Tibial nerve (tissue), 4 donors: ENCODE measurements around the gene EIF2A. TPM values are rescaled to one million over a fixed set of nuclear protein-coding genes. Genes with fewer than 3 reads are reported as not detected.
"Not testable (repeated sequence)": the region's sequence is repeated elsewhere in the genome, so short reads cannot be mapped to it uniquely, and the experiment has no call there.

Source experiments
- DNase-seq, 2 donors: peaks; one replicate each; pipeline ENCODE4 v3.0.0-alpha.2; 2019; ENCODE audit warnings: low spot score in 2 of 2
- H3K27ac ChIP-seq, 4 donors: fragments of 200-600 bp; sonication (generic) in 3 of 4; one replicate each; pipeline ENCODE4 v1.5.1; 2017 to 2019; ENCODE audit warnings: mild to moderate bottlenecking in 1 of 4
- H3K27me3 ChIP-seq, 2 donors: fragments of 200-600 bp; sonication (generic) in 1 of 2; one replicate each; pipeline versions ENCODE4 v1.5.1 to v1.6.0; 2017 to 2019
- H3K36me3 ChIP-seq, 3 donors: fragments of 200-600 bp; sonication (generic); one replicate each; pipeline ENCODE4 v1.5.1; 2018 to 2019
- H3K4me1 ChIP-seq, 4 donors: fragments of 200-600 bp; sonication (generic) in 3 of 4; one replicate each; pipeline ENCODE4 v1.5.1; 2017 to 2019
- H3K4me3 ChIP-seq, 4 donors: fragments of 200-600 bp; sonication (generic) in 3 of 4; one replicate each; pipeline ENCODE4 v1.5.1; 2017 to 2019; ENCODE audit warnings: mild to moderate bottlenecking in 1 of 4, moderate library complexity in 1 of 4
- H3K9me3 ChIP-seq, 4 donors: fragments of 200-600 bp; sonication (generic) in 3 of 4; one replicate each; pipeline ENCODE4 v1.5.1; 2017 to 2019
- EP300 ChIP-seq, 2 donors: sonication (generic); formaldehyde crosslinking; IDR thresholded peaks; one replicate each; pipeline ENCODE4 v1.6.1; 2017; ENCODE audit warnings: antibody characterized with exemption in 2 of 2, mild to moderate bottlenecking in 1 of 2
- POLR2A ChIP-seq, 2 donors: fragments of 450-650 bp; IDR thresholded peaks; one replicate each; pipeline ENCODE4 v1.6.1; 2017; ENCODE audit warnings: antibody characterized with exemption in 2 of 2, mild to moderate bottlenecking in 2 of 2, moderate library complexity in 2 of 2
- WGBS, 2 donors: methylation state at CpG; one replicate each; pipeline ENCODE4 v1.1.5; 2018; 5-methylcytosine and 5-hydroxymethylcytosine counted together
- total RNA-seq, 4 donors: library from RNA; depleted of rRNA; stranded (reverse); fragments of >200 nt; gene quantifications; one replicate each; pipeline ENCODE4 v1.1.0, GENCODE V29; 2016
- TF ChIP-seq, protein P1 (sequence below), 5 experiments: fragments of 200-600 bp in 3 of 5; fragments of 450-650 bp in 2 of 5; sonication (generic) in 3 of 5; IDR thresholded peaks; one replicate each; pipeline ENCODE4 v1.5.1; 2016 to 2019; ENCODE audit warnings: antibody characterized with exemption in 5 of 5, mild to moderate bottlenecking in 3 of 5, moderate library complexity in 2 of 5

EIF2A gene
- 100 to 1,000 TPM in 2 of 4 donors, 10 to 100 TPM in 2; 84.7 to 103 (median 100) TPM for total RNA-seq

DNA sequence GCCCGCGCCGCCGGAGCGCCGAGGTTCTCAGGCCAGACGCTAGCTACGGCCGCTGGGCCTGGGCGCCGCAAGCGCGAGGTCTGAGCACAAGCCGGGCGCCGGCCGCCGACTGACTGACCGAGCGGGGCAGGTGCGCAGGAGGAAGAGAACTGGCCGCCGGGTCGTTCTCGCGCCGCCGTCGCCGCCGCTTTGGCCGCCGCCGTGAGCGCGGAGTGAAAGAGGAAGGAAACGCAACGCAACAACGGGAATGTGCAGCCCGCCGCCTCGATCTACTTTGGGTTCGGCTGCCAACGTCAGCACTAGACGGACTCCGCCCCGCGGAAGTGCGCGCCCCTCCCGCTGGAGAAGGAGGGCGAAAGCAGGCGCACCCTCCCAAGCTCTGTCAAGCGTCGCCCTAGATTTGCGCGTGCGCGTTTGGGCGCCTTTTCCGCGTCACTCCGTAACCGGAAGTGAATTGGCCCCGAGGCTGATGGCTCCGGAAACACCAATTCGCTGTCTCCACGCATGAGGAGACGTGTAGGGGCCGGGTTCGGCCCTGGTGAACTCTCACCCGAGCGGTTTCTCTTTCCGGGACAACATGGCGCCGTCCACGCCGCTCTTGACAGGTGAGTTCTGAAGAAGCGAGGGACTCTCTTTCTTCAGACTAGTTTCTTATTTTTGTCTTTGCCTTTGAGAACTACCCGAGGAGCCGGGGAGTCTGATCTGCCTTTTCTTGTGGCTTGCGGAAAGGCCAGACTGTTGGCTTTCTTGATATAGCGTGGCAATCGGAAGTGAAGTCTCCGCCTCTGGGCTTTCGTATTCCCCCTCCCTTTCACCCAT is at the start of gene EIF2A, which contains the start of gene SERP1:
EIF2A (plus strand) TSS at position 562 of the 819 bp plus-strand sequence; CDS start at position 578, 16 bp downstream.
SERP1 (minus strand) TSS at position 271 of the 819 bp plus-strand sequence. CDS start 361 bp downstream, outside the sequence.
- peak; percentile 93 to 96 for DNase-seq
- no peaks in the 10 kb centered on the region for H3K27me3 ChIP-seq
- H3K27ac ChIP-seq: peak within 1 kb of the TSS; percentile 98 to 100 (median 98)
- H3K4me3 ChIP-seq: peak within 1 kb of the TSS; percentile 85 to 97 (median 92)
- WGBS, 2 donors: 0 to 1% methylated on average over 59 to 68 of the region's 86 CpGs
- peaks cover 4 to 74% (median 13%) of the 10 kb centered on the region in 4 donors for H3K4me1 ChIP-seq
- peaks cover 0 to 3% (median 0%) of the 10 kb centered on the region in 3 donors for H3K36me3 ChIP-seq
- TF ChIP-seq EP300 (IDR thresholded peaks at IDR 0.05): peak; percentile 99
- peak; percentile 91 to 98 for TF ChIP-seq POLR2A (IDR thresholded peaks at IDR 0.05)
- TF ChIP-seq, protein P1, sequence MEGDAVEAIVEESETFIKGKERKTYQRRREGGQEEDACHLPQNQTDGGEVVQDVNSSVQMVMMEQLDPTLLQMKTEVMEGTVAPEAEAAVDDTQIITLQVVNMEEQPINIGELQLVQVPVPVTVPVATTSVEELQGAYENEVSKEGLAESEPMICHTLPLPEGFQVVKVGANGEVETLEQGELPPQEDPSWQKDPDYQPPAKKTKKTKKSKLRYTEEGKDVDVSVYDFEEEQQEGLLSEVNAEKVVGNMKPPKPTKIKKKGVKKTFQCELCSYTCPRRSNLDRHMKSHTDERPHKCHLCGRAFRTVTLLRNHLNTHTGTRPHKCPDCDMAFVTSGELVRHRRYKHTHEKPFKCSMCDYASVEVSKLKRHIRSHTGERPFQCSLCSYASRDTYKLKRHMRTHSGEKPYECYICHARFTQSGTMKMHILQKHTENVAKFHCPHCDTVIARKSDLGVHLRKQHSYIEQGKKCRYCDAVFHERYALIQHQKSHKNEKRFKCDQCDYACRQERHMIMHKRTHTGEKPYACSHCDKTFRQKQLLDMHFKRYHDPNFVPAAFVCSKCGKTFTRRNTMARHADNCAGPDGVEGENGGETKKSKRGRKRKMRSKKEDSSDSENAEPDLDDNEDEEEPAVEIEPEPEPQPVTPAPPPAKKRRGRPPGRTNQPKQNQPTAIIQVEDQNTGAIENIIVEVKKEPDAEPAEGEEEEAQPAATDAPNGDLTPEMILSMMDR (IDR thresholded peaks at IDR 0.05): peak in 1 of 5 experiments; percentile 55
- no peaks in the 10 kb centered on the region for H3K9me3 ChIP-seq

DNA sequence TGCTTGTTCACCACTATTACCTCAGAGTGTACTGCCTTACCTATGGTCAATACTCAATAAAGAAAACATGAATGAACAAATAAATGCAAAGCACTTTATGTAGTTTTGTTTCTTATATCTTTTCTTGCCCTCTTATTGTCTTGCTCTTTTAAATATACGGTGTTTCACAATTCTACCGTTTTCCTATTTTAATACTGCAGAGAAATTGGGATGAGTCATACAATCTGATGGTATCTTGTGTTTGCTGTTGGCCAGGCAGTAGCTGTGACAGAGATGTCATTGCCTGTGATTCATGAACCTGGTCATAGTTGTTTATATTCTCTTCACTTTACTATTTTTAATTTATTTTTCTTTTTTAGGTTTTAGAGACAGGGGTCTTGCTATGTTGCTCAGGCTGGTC is 48.6 kb upstream of the EIF2A start:
- no peak for DNase-seq
- TF ChIP-seq, protein P1 (IDR thresholded peaks at IDR 0.05): no peak
- no peak for TF ChIP-seq EP300 (IDR thresholded peaks at IDR 0.05)
- TF ChIP-seq POLR2A (IDR thresholded peaks at IDR 0.05): no peak
- no peaks in the 10 kb centered on the region for H3K36me3 ChIP-seq
- 71 to 73% methylated on average over 2 of the region's 2 CpGs for WGBS, 2 donors
- no peaks in the 10 kb centered on the region for H3K27me3 ChIP-seq
- H3K4me1 ChIP-seq: peaks cover 0 to 10% (median 0%) of the 10 kb centered on the region in 4 donors
- H3K4me3 ChIP-seq: no peak overlapping the region
- H3K27ac ChIP-seq: no peak overlapping the region
- no peaks in the 10 kb centered on the region for H3K9me3 ChIP-seq

DNA sequence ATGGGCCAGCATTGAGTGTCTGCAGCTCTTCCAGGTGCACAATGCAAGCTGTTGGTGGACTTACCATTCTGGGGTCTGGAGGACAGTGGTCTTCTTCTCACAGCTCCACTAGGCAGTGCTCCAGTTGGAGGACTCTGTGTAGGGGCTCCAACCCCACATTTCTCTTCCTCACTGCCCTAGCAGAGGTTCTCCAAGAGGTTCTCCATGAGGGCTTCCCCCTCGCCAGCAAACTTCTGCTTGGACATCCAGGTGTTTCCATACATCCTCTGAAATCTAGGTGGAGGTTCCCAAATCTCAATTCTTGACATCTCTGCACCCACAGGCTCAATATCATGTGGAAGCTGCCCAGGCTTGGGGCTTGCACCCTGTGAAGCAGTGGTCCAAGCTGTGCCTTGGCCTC is 45.6 kb upstream of the EIF2A start:
- H3K27me3 ChIP-seq, H3K9me3 ChIP-seq, DNase-seq, H3K4me3 ChIP-seq, H3K36me3 ChIP-seq, H3K27ac ChIP-seq, H3K4me1 ChIP-seq: not testable (repeated sequence)
- WGBS, 2 donors: 94 to 100% methylated on average over 1 of the region's 1 CpG

DNA sequence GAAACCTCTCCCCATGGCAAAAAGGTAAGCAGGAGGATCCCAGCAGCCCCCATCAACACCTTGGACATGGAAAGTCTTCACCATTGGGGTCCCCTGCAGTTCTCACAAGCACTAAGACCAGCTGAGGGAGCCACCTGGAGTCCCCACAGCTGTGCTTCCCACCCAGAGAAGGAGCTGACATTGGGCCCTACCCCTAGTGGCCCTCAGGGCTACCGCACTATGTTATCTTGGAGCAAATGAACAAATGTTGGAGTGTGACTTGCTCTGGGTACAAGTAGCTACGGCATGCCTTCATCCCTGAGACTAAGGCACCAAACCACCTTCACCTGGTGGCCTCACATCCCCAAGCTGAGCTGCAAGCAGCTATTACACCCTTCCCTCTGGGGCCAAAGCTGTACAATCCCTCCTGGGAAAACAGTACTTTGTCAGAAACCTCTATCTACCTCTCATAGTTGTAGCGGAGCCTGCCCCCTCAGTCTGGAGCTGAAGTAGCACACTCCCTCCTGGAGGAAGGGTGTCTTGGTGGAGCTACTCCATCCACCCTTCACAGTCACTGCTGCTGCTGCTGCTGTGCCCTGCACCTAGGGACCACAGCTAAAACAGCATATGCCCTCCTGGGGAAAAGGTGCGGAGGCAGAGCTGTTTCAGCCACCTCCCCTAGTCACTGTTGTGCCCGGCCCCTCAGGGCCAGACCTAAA is 43.0 kb upstream of the EIF2A start:
- WGBS, 2 donors: 84 to 91% methylated on average over 5 of the region's 5 CpGs
- no peaks in the 10 kb centered on the region for H3K36me3 ChIP-seq
- H3K27ac ChIP-seq: no peak overlapping the region
- no peak for TF ChIP-seq POLR2A (IDR thresholded peaks at IDR 0.05)
- TF ChIP-seq, protein P1 (IDR thresholded peaks at IDR 0.05): no peak
- TF ChIP-seq EP300 (IDR thresholded peaks at IDR 0.05): no peak
- DNase-seq: no peak
- no peaks in the 10 kb centered on the region for H3K27me3 ChIP-seq
- H3K9me3 ChIP-seq: peaks cover 0 to 4% (median 0%) of the 10 kb centered on the region in 4 donors
- H3K4me3 ChIP-seq: no peak overlapping the region
- H3K4me1 ChIP-seq: no peaks in the 10 kb centered on the region

DNA sequence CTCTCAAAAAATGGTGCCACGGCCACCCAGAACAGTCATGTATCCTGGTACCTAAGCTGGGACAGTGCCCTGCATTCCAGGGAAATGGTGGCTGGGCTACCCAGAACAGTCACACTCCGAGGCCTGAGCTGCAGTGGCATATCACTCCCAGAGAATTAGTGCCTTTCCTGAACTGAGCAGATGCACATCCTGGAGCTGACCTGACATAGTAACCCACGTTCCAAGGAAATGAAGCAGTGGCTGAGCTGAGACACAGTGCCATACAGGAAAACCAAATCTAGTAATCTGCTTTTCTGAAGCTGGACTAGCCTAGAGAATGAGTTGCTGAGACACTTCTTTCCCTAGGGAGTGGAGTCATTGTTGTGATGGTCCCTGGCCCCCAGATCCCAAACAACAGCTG is 42.1 kb upstream of the EIF2A start:
- 75 to 80% methylated on average over 3 of the region's 3 CpGs for WGBS, 2 donors
- peaks cover 0 to 4% (median 0%) of the 10 kb centered on the region in 4 donors for H3K9me3 ChIP-seq

More for the DNA sequence above, 42.1 kb upstream of the EIF2A start:
- Histone ChIP-seq H3K4me3 (no peak overlapping the region), H3K27ac (no peak overlapping the region), H3K4me1 (no peaks in the 10 kb centered on the region), H3K36me3 (no peaks in the 10 kb centered on the region), H3K27me3 (no peaks in the 10 kb centered on the region)
- no peak for DNase-seq
- no peak for TF ChIP-seq EP300 (IDR thresholded peaks at IDR 0.05)
- no peak for TF ChIP-seq POLR2A (IDR thresholded peaks at IDR 0.05)
- TF ChIP-seq, protein P1 (IDR thresholded peaks at IDR 0.05): no peak
